Naive thymus-derived CD8-positive, alpha-beta T cell (primary cell): ENCODE results near the gene FOXN4. TPM values are rescaled to one million over a fixed set of nuclear protein-coding genes. Genes with fewer than 3 reads are reported as not detected.

Source experiments
- ATAC-seq, 2 donors: fragments of 150-1000 bp; cut with Tn5 transposase in 1 of 2; sonication (Bioruptor Pico), chemical (Tn5 transposase) in 1 of 2; 1 replicate in 1 of 2; 2 replicates in 1 of 2; pipeline ENCODE4 v1.10.0; 2021; ENCODE audit warnings: mild to moderate bottlenecking in 2 of 2, moderate library complexity in 2 of 2
- POLR2A ChIA-PET: fragments of 350-600 bp; sonication (Branson Sonifier 250); formaldehyde crosslinking; loops from one replicate; lab custom pipeline; 2021; ENCODE audit warnings: antibody characterized with exemption; lab: Charles Lee
- DNase-seq, 10 donors: peaks; one replicate each; pipeline versions ENCODE4 v3.0.0 to v3.0.0-alpha.2; 2020 to 2022
- H3K27ac Mint-ChIP-seq, 10 donors: one replicate each; pipeline ENCODE4 v1.8.0; 2020 to 2022; ENCODE audit warnings: mild to moderate bottlenecking in 10 of 10, mixed read lengths in 10 of 10, moderate library complexity in 4 of 10, inconsistent platforms in 1 of 10
- H3K27me3 Mint-ChIP-seq, 5 donors: one replicate each; pipeline ENCODE4 v1.8.0; 2021 to 2022; ENCODE audit warnings: mixed read lengths in 5 of 5
- H3K36me3 Mint-ChIP-seq, 3 donors: one replicate each; pipeline ENCODE4 v1.8.0; 2020 to 2022; ENCODE audit warnings: mixed read lengths in 3 of 3, mild to moderate bottlenecking in 2 of 3, inconsistent platforms in 1 of 3
- H3K4me1 Mint-ChIP-seq, 4 donors: one replicate each; pipeline ENCODE4 v1.8.0; 2021 to 2022; ENCODE audit warnings: mixed read lengths in 4 of 4
- H3K4me3 Mint-ChIP-seq, 10 donors: one replicate each; pipeline ENCODE4 v1.8.0; 2020 to 2022; ENCODE audit warnings: mild to moderate bottlenecking in 10 of 10, mixed read lengths in 10 of 10, moderate library complexity in 6 of 10, inconsistent platforms in 1 of 10
- H3K9me3 Mint-ChIP-seq, 9 donors: one replicate each; pipeline ENCODE4 v1.8.0; 2020 to 2022; ENCODE audit warnings: mixed read lengths in 9 of 9, mild to moderate bottlenecking in 3 of 9, inconsistent platforms in 1 of 9, moderate library complexity in 1 of 9
- polyA plus RNA-seq, 3 donors: library from polyadenylated mRNA; unstranded; fragments of 300-500 nt; fragmentation: Illumina TruSeq; gene quantifications; one replicate each; pipeline ENCODE4 v1.2.3, GENCODE V29; 2021
- total RNA-seq, 8 experiments: library from RNA in 2 of 8; stranded (reverse) in 2 of 8; gene quantifications; one replicate each; pipeline ENCODE4 v1.2.3 and lab custom pipeline; 2021 to 2026

Gene FOXN4
- total and polyA plus RNA-seq, 5 experiments from 2014 or later, result 0.29 TPM; not detected in 4

- POLR2A ChIA-PET, result no interaction called here
- Mint-ChIP-seq H3K4me1 (no peaks in the 10 kb centered on the region), H3K36me3 (peaks cover 6 to 66% (median 47%) of the 10 kb centered on the region in 3 donors), H3K27me3 (no peaks in the 10 kb centered on the region), H3K9me3 (peaks cover 0 to 5% (median 3%) of the 10 kb centered on the region in 9 donors), H3K27ac (no peak overlapping the region), H3K4me3 (no peak overlapping the region)
- ATAC-seq, result no peak
- DNase-seq, result no peak
Measured at GRCh38 chr12:109261087-109261486, 48.0 kb downstream of the FOXN4 start.

- no peak overlapping the region for H3K4me3 Mint-ChIP-seq
- peaks cover 18 to 65% (median 58%) of the 10 kb centered on the region in 3 donors for H3K36me3 Mint-ChIP-seq
- no peaks in the 10 kb centered on the region for H3K4me1 Mint-ChIP-seq
- DNase-seq (no peak), ATAC-seq (no peak)
- peaks cover 0 to 13% (median 3%) of the 10 kb centered on the region in 9 donors for H3K9me3 Mint-ChIP-seq
- POLR2A ChIA-PET, result no interaction called here
- H3K27ac Mint-ChIP-seq, result no peak overlapping the region
- no peaks in the 10 kb centered on the region for H3K27me3 Mint-ChIP-seq
Measured at GRCh38 chr12:109259545-109259895, 49.6 kb downstream of the FOXN4 start.

DNA sequence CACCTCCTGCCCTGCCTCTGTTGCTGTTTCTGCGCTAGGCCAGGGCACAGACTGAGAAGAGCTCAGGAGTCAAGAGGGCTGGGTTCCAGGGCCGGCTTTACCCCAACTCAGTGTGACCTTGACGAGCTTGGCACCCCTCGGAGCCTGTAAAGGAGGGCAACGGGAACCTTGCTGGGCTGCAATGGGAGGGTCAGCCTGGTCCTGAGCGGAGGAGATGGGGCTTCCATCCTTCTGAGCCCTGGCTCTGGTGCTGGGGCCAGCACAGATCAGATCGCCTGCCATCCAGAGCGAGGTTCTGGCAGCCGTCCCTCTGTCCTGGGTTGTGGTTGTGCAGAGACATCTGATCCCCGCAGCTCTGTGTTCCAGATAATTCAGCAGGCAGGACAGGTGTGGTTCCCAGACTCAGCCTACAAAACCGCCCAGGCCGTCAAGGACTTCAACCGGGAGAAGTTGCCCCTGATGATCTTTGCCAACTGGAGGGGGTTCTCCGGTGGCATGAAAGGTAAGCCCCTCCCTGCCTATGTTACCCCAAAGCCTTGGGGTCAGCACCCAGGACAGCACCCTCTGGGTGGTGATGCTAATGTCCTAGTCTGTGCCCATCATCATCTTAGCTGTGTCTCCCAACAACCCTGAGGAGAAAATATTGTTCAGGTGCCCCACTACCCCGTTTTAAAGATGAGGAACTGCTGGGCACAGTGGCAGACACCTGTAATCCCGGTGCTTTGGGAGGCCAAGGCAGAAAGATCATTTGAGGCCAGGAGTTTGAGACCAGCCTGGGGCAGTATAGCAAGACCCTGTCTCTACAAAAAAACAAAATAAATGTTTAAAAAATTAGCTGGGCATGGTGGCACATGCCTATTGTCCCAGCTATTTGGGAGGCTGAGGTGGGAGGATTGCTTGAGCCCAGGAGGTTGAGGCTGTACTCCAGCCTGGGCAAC lies 50.2 kb downstream of the FOXN4 start:
- peaks cover 20 to 62% (median 61%) of the 10 kb centered on the region in 3 donors for H3K36me3 Mint-ChIP-seq
- DNase-seq (no peak), ATAC-seq (no peak)
- no peak overlapping the region for H3K4me3 Mint-ChIP-seq
- H3K9me3 Mint-ChIP-seq, result peaks cover 0 to 19% (median 5%) of the 10 kb centered on the region in 9 donors
- no peaks in the 10 kb centered on the region for H3K27me3 Mint-ChIP-seq
- no peak overlapping the region for H3K27ac Mint-ChIP-seq
- POLR2A ChIA-PET, result no interaction called here
- H3K4me1 Mint-ChIP-seq, result no peaks in the 10 kb centered on the region

- ATAC-seq, result no peak
- H3K27me3 Mint-ChIP-seq, result no peaks in the 10 kb centered on the region
- POLR2A ChIA-PET, result no interaction called here
- no peaks in the 10 kb centered on the region for H3K4me1 Mint-ChIP-seq
- no peak overlapping the region for H3K4me3 Mint-ChIP-seq
- H3K9me3 Mint-ChIP-seq, result peaks cover 0 to 21% (median 8%) of the 10 kb centered on the region in 9 donors
- H3K36me3 Mint-ChIP-seq, result peaks cover 22 to 62% (median 61%) of the 10 kb centered on the region in 3 donors
- no peak for DNase-seq
- H3K27ac Mint-ChIP-seq, result peak overlapping the region in 1 of 10 donors; percentile 57
Measured at GRCh38 chr12:109258201-109258600, 50.9 kb downstream of the FOXN4 start.

DNA sequence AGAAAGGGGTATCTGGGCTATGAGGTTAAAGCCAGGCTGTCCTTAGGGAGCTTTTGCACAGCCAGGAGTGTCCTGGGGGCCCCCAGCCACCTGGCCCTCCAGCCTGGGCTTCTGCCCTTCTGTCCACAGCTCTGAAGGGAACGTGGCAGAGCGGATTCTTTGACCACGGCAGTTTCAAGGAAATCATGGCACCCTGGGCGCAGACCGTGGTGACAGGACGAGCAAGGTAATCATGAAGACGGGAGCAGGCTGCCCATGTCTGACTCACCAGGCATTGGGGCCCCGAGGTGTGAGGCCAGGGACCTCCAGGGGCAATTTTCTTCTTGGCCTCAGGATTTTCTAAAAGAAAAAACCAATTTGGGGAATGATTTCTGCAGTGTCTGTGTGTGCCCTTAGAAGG lies 53.1 kb downstream of the FOXN4 start:
- Mint-ChIP-seq H3K4me1 (no peaks in the 10 kb centered on the region), H3K4me3 (no peak overlapping the region), H3K27ac (no peak overlapping the region), H3K27me3 (no peaks in the 10 kb centered on the region), H3K9me3 (peaks cover 0 to 31% (median 12%) of the 10 kb centered on the region in 9 donors), H3K36me3 (peaks cover 34 to 68% (median 63%) of the 10 kb centered on the region in 3 donors)
- no peak for DNase-seq
- ATAC-seq, result no peak
- POLR2A ChIA-PET, result no interaction called here

GRCh38 chr12:109255377-109255776 lies 53.7 kb downstream of the FOXN4 start:
- ATAC-seq, result no peak
- H3K36me3 Mint-ChIP-seq, result peaks cover 37 to 66% (median 59%) of the 10 kb centered on the region in 3 donors
- peaks cover 0 to 31% (median 12%) of the 10 kb centered on the region in 9 donors for H3K9me3 Mint-ChIP-seq
- H3K4me3 Mint-ChIP-seq, result no peak overlapping the region
- H3K27ac Mint-ChIP-seq, result peak overlapping the region in 1 of 10 donors; percentile 13
- POLR2A ChIA-PET, result no interaction called here
- DNase-seq, result no peak
- H3K27me3 Mint-ChIP-seq, result no peaks in the 10 kb centered on the region
- H3K4me1 Mint-ChIP-seq, result peaks cover 0 to 2% (median 0%) of the 10 kb centered on the region in 4 donors

DNA sequence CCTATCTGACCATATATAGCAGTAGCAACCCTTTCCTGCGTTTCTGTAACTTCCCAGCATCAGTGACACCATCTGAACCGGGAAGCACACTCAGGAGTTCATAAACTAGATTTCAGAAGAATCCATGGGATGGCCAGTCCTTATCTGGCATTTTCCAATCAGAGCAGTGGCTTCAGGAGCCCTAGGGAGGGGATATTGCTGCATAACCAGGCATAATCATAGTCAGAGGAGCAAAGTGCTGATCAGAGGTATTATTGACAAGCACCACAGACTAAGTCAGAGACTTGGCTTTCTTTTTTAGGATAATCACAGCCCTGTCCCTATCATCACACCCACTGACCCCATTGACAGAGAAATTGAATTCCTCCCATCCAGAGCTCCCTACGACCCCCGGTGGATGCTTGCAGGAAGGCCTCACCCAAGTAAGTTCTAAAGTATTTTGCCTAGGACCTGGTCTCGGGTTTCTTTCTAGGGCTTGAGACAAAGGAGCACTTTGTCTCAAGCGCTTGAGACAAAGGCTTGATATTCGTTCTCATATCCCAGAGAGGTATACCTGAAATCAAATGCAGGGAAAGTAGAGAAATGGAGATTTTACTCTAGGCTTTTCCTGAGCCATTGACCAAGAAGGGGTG lies 55.1 kb downstream of the FOXN4 start:
- no peak for ATAC-seq
- Mint-ChIP-seq H3K27me3 (no peaks in the 10 kb centered on the region), H3K36me3 (peaks cover 39 to 65% (median 47%) of the 10 kb centered on the region in 3 donors), H3K9me3 (peaks cover 0 to 31% (median 12%) of the 10 kb centered on the region in 9 donors), H3K4me1 (peaks cover 0 to 5% (median 0%) of the 10 kb centered on the region in 4 donors), H3K27ac (no peak overlapping the region), H3K4me3 (no peak overlapping the region)
- POLR2A ChIA-PET, result no interaction called here
- DNase-seq, result no peak

DNA sequence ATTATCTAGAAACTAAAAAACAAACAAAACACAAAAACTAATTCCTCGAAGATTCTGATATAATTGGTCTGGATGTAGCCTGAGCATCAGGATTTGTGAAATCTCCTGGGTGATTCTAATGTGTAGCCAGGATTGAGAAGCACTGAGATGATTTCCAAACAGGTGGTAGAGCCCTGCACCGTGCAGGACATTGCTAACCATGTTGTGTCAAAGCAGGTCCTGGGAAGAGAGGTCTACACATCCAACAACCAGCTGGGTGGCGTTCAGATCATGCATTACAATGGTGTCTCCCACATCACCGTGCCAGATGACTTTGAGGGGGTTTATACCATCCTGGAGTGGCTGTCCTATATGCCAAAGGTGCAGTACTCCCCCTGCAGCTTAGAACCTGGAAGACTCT lies 56.3 kb downstream of the FOXN4 start:
- Mint-ChIP-seq H3K27me3 (no peaks in the 10 kb centered on the region), H3K9me3 (peaks cover 0 to 31% (median 12%) of the 10 kb centered on the region in 9 donors), H3K4me1 (peaks cover 0 to 5% (median 0%) of the 10 kb centered on the region in 4 donors), H3K36me3 (peaks cover 39 to 63% (median 47%) of the 10 kb centered on the region in 3 donors), H3K4me3 (no peak overlapping the region), H3K27ac (no peak overlapping the region)
- no peak for ATAC-seq
- no peak for DNase-seq
- POLR2A ChIA-PET, result no interaction called here

DNA sequence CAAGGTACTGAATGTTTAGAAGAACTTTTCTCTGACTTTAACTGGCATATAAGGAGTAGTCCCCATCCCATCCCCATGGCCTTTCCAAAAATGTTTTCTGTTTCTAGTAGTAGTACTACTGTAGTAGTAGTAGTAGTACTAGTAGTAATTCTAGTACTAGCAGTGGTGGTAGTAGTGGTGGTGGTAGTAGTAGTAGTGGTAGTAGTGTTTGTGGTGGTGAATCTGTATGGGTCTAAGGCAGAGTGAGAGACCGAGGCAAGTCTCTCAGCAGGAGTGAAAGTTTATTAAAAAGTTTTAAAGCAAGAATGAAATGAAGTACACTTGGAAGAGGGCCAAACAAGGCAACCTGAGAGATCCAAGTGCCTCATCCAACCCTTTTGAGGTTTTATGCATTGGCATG lies 58.6 kb downstream of the FOXN4 start:
- peak overlapping the region in 2 of 10 donors; percentile 1 to 3 for H3K27ac Mint-ChIP-seq
- H3K4me3 Mint-ChIP-seq, result no peak overlapping the region
- POLR2A ChIA-PET, result no interaction called here

GRCh38 chr12:109247831-109248654 lies 61.0 kb downstream of the FOXN4 start:
- peaks cover 15 to 58% (median 38%) of the 10 kb centered on the region in 3 donors for H3K36me3 Mint-ChIP-seq
- peaks cover 0 to 5% (median 0%) of the 10 kb centered on the region in 4 donors for H3K4me1 Mint-ChIP-seq
- POLR2A ChIA-PET, result no interaction called here
- DNase-seq, result no peak
- H3K9me3 Mint-ChIP-seq, result peaks cover 0 to 9% (median under 1%) of the 10 kb centered on the region in 9 donors
- H3K4me3 Mint-ChIP-seq, result no peak overlapping the region
- no peak for ATAC-seq
- no peak overlapping the region for H3K27ac Mint-ChIP-seq
- no peaks in the 10 kb centered on the region for H3K27me3 Mint-ChIP-seq

More for the DNA sequence above, 58.6 kb downstream of the FOXN4 start:
- H3K4me1 Mint-ChIP-seq, result peaks cover 0 to 5% (median 0%) of the 10 kb centered on the region in 4 donors
- peaks cover 34 to 61% (median 60%) of the 10 kb centered on the region in 3 donors for H3K36me3 Mint-ChIP-seq
- DNase-seq (no peak), ATAC-seq (no peak)
- no peaks in the 10 kb centered on the region for H3K27me3 Mint-ChIP-seq
- H3K9me3 Mint-ChIP-seq, result peaks cover 0 to 31% (median 12%) of the 10 kb centered on the region in 9 donors

GRCh38 chr12:109246221-109246620 lies 62.9 kb downstream of the FOXN4 start:
- H3K9me3 Mint-ChIP-seq, result no peaks in the 10 kb centered on the region
- POLR2A ChIA-PET, result no interaction called here

GRCh38 chr12:109244073-109244472 lies 65.0 kb downstream of the FOXN4 start:
- POLR2A ChIA-PET, result no interaction called here
- Mint-ChIP-seq H3K9me3 (no peaks in the 10 kb centered on the region), H3K4me3 (no peak overlapping the region), H3K27ac (no peak overlapping the region), H3K36me3 (peaks cover 10 to 74% (median 31%) of the 10 kb centered on the region in 3 donors), H3K4me1 (no peaks in the 10 kb centered on the region), H3K27me3 (no peaks in the 10 kb centered on the region)
- DNase-seq (no peak), ATAC-seq (no peak)

More at GRCh38 chr12:109246221-109246620, 62.9 kb downstream of the FOXN4 start:
- Mint-ChIP-seq H3K4me1 (peaks cover 0 to 5% (median 0%) of the 10 kb centered on the region in 4 donors), H3K36me3 (peaks cover 8 to 63% (median 33%) of the 10 kb centered on the region in 3 donors), H3K27ac (no peak overlapping the region), H3K4me3 (no peak overlapping the region), H3K27me3 (no peaks in the 10 kb centered on the region)
- DNase-seq (no peak), ATAC-seq (no peak)
